ENCODE results near the gene METTL2A.
"Not testable (repeated sequence)": the region's sequence is repeated elsewhere in the genome, so short reads cannot be mapped to it uniquely, and the experiment has no call there.

METTL2A gene

DNA sequence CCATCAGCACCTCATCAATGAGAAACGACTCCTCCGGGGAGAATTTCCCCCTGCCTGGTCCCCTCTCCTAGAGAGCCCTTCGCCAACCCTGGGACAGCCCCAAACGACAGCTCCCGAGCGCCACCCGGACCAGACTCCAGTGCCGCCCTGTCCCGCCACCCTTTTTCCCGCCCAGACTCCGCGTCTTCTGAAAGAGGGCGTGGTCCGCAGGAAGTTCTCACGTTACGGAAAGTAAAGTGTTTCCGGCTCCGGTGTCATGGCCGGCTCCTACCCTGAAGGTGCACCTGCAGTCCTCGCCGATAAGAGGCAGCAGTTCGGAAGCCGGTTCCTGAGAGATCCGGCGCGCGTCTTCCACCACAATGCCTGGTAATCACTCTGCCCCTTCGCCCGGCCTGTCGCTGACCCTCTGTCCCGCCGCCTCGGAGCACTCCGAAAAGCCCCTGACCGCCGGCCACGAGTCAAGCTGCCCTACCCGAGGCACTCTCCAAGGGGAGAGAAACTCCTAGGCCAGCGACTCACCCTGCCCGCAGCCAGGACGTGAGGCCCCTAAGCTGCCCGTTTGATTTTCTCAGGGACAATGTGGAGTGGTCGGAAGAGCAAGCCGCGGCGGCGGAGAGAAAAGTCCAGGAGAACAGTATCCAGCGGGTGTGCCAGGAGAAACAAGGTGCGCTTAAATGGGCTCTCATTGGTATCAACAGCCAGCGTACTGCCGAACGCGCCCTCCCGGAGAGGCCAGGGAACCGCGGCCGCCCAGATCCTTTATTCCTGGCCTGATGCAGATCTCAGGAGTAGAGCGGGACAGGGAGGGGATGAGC, at the start of gene METTL2A:
TSS of gene METTL2A (plus strand) at position 251 of the 815 bp plus-strand sequence. CDS start at position 257, 6 bp downstream.
- DNase-seq (ENCODE audit: low read depth) = peak; percentile 71

- no peak for DNase-seq (ENCODE audit: low read depth)
Measured at GRCh38 chr17:62380253-62380652, 43.4 kb upstream of the METTL2A start, which contains the start of gene EFCAB3. EFCAB3 (plus strand) TSS chr17:62380553; CDS start chr17:62382980, 2,427 bp downstream.

GRCh38 chr17:62381561-62381960, 42.1 kb upstream of the METTL2A start:
- DNase-seq (ENCODE audit: low read depth) = no peak

DNA sequence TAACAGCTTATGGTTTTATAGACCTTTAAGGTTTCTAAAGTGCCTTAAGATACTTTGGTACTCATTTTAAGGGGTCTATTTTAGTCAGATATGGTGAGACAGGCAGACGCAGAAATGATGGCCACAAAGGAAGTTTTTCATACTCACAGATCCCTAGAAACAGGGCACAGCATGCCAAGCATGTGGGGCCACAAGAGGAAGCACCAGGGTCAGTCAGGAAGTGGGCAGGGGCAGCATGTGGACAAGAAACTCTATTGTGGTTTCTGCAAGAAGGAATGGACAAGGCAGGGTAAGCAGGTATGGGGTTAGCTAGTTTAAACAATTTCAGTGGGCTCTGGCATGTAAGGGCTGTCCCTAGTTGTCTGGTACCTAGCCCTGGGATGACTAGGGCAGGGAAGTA, 34.8 kb upstream of the METTL2A start:
- DNase-seq (ENCODE audit: low read depth) = no peak

DNA sequence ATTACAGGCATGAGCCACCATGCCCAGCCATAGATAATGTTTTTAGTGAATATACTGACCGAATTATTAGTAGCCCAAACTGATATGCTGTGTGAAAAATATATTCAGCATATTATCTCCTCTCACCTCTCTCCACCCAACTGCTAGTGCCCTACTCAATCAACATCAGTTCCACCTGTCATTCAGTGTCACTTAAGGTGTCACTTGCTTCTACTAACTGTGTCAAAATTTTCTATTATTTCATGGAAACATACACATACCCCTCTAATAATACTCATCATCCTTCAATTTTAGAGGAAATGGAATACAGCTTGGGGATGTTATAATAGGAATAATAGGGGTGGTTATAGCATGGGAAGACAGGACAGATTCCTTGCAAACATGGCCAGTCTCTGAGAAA, 30.8 kb upstream of the METTL2A start:
- DNase-seq (ENCODE audit: low read depth) = no peak

- DNase-seq (ENCODE audit: low read depth) = no peak
Measured at GRCh38 chr17:62398891-62399290, 24.8 kb upstream of the METTL2A start.

DNA sequence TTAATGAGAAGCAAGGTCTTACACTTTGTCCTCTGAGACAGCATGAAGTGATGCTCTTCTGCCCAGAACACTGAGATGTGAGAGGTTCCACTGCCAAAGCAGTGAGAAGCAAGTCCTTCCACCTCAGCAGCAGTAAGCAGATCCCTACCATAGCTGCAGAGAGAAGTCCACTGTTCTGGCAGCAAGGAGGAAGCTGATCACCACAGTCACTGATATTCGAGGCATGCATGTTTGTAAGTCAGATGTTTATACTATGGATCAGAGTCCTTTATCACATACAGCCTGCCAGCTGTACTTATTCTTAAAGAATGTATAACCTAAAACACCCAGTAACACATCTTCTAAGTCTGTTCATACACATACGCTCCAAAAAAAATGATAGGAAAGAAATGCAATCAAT, 18.2 kb upstream of the METTL2A start:
- DNase-seq (ENCODE audit: low read depth) = no peak

GRCh38 chr17:62413090-62413489, 10.6 kb upstream of the METTL2A start:
- DNase-seq (ENCODE audit: low read depth) = not testable (repeated sequence)

DNA sequence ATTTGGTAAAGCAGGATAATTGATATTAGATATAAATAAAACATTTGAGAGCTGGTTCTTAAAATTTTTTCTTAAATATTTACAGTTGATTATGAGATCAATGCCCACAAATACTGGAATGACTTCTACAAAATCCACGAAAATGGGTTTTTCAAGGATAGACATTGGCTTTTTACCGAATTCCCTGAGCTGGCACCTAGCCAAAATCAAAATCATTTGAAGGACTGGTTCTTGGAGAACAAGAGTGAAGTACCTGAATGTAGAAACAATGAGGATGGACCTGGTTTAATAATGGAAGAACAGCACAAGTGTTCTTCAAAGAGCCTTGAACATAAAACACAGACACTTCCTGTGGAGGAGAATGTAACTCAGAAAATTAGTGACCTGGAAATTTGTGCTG, 2.5 kb downstream of the METTL2A start:
- not testable (repeated sequence) for DNase-seq (ENCODE audit: low read depth)

GRCh38 chr17:62435251-62435650, 11.6 kb downstream of the METTL2A start:
- not testable (repeated sequence) for DNase-seq (ENCODE audit: low read depth)

DNA sequence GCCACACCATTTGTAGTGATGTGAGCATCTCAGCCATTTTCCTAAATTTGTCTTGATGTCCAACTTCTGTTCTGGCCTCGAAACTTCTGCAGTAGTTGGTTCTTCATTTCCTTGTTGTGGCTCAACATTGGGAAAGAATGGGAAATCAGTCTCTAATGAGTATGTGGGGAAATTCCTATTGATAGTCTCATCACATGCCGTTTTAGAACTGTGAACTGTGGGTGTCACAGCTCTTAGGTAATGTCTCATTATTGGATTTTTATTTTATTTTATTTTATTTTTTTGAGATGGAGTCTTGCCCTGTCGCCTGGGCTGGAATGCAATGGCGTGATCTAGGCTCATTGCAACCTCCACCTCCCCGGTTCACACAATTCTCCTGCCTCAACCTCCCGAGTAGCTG, 17.5 kb downstream of the METTL2A start:
- DNase-seq (ENCODE audit: low read depth) = not testable (repeated sequence)

GRCh38 chr17:62444063-62444462, 20.4 kb downstream of the METTL2A start:
- DNase-seq (ENCODE audit: low read depth) = no peak

- not testable (repeated sequence) for DNase-seq (ENCODE audit: low read depth)
Measured at GRCh38 chr17:62445791-62446190, 22.1 kb downstream of the METTL2A start.

DNA sequence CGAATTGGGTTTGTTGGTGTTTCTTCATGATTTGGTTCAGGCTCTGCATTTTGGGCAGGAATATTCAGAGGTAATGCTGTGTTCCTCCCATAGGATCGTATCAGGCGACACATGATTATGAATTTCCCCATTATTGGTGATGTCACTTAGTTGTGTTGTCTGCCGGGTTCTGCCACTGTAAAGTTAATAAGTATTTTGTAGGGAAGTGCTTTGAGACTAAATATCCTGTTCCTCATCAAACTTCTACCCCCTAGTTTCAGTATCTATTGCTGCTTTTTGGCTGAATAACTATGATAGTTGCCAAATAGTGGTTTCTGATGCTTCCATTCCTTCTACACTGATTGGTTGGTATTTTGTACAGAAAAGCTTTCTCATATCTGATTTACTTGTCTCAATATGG, 28.5 kb downstream of the METTL2A start:
- DNase-seq (ENCODE audit: low read depth) = not testable (repeated sequence)

GRCh38 chr17:62453041-62453440, 29.3 kb downstream of the METTL2A start:
- not testable (repeated sequence) for DNase-seq (ENCODE audit: low read depth)

GRCh38 chr17:62453656-62454055, 30.0 kb downstream of the METTL2A start:
- DNase-seq (ENCODE audit: low read depth) = peak; percentile 7

DNA sequence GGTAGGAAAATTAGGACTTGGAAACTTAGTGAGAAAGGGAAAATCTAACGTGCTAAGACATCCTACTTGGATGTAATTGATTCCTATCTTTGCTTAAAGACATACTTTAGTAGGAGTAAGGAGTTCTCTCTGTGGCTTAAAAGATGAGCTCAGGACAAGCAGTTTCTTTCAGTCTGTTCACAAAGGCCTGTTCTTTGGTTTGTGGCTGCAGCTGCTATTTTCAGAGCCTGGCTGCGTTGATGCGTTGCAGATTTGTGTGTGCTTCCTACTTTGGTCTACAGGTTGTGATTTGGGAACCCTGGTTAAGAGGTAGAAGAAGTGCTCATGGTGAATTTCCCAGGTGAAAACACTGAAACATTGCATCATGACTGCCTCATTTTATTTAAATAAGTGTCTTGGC, 30.4 kb downstream of the METTL2A start:
- DNase-seq (ENCODE audit: low read depth) = not testable (repeated sequence)

DNA sequence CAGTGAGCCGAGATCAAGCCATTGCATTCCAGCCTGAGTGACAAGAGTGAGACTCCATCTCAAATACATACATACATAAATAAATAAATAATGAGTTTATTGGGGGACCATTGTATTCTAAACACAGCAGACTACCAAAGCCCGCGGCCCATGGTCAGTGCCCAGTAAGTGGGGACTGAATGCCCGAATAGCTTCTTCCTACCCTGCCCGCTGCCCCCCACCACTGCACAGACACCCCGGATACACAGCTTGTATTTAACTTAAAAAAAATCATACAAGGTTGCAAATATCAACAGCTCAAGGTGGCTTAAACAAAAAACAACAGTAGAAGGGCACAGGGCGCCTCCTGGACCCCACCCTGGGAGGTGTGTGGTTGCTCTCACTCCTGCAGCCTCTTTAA, 32.3 kb downstream of the METTL2A start:
- DNase-seq (ENCODE audit: low read depth) = no peak

- DNase-seq (ENCODE audit: low read depth) = not testable (repeated sequence)
Measured at GRCh38 chr17:62458483-62458882, 34.8 kb downstream of the METTL2A start.

- not testable (repeated sequence) for DNase-seq (ENCODE audit: low read depth)
Measured at GRCh38 chr17:62464422-62464821, 40.7 kb downstream of the METTL2A start.

- DNase-seq (ENCODE audit: low read depth) = not testable (repeated sequence)
Measured at GRCh38 chr17:62465271-62465670, 41.6 kb downstream of the METTL2A start.

DNA sequence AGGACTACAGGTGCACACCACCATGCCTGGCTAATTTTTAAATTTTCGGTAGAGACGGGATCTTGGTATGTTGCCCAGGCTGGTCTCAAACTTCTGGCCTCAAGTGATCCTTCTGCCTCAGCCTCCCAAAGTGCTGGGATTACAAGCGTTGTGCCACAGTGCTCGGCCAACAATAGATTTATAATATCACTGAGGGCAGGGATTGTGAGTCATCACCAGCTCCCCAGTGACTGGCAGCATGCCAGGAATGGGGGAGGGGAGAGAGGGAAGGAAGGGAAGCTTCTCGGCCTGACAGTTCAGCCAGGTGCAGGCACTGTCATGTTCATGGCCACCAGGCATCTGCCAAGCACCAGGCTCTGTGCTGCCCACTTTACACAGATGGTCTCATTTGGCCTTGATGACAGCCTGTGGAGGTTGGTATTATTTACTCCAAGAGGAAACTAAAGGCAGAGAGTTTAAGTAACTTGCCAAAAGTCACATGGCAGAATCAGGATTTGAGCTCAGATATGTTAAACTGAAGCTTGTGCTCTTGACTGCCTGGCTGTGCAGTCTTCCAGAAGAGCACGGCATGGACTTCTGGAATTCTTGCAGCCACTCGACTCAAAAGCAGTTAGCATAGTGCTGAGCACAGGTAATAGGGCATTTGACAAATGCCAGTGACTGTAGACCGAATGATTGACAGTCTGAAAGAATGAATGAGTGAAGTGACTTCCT, 47.1 kb downstream of the METTL2A start:
- DNase-seq (ENCODE audit: low read depth) = peak; percentile 42

DNA sequence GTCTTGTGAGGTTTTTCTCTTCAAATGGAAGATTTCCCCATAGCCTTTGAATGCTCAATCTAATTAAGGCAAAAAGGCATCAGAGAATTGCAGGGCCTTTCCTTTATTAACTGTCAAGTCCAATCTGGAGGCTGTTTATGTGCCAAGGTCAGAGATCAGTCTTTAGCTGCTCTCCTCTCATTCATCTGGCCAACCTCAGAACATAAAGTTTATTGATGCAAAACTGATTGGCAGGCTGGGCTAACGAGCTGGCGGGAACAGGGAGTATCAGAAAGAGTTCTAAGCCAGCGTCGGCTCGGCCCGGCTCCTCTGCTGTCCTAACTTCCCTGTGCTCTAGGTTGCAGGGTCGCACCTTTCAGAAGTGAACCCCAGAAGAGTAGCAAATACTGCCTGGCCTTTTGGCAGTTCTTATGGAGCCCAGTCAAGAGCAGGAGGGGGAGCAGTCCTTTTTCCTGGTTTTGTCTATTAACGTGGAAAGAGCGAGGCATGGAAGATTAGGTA, 47.7 kb downstream of the METTL2A start:
- not testable (repeated sequence) for DNase-seq (ENCODE audit: low read depth)
